ENCODE measurements around the gene CUBN. TPM values are rescaled to one million over a fixed set of nuclear protein-coding genes. Genes with fewer than 3 reads are reported as not detected.

CUBN gene
- total RNA-seq (2014; rRNA removed; shearing (Covaris generic)): 0.90 and 1.3 TPM in 2 replicates
- 0.37 and 1.5 TPM in 2 replicates for polyA plus RNA-seq (2015; cell fraction: cytosol; rRNA removed)
- 0.70 and 2.0 TPM in 2 replicates for polyA plus RNA-seq (2015; cell fraction: nucleus; rRNA removed)

GRCh38 chr10:17129741-17130140 lies at the start of gene CUBN:
Gene CUBN (minus strand): TSS chr10:17129811. CDS start chr10:17129765, 46 bp downstream.
- DNase-seq (ENCODE audit: low read depth): no peak

- DNase-seq (ENCODE audit: low read depth): peak; percentile 69
Observed at GRCh38 chr10:17179002-17179401, 49.4 kb upstream of the CUBN start.

- no peak for DNase-seq (ENCODE audit: low read depth)
Observed at GRCh38 chr10:17178006-17178405, 48.4 kb upstream of the CUBN start.

GRCh38 chr10:17177014-17177413 lies 47.4 kb upstream of the CUBN start:
- no peak for DNase-seq (ENCODE audit: low read depth)

GRCh38 chr10:17176091-17176490 lies 46.5 kb upstream of the CUBN start:
- DNase-seq (ENCODE audit: low read depth): no peak

GRCh38 chr10:17175551-17175950 lies 45.9 kb upstream of the CUBN start:
- DNase-seq (ENCODE audit: low read depth): peak; percentile 77

GRCh38 chr10:17174626-17175025 lies 45.0 kb upstream of the CUBN start:
- no peak for DNase-seq (ENCODE audit: low read depth)

- DNase-seq (ENCODE audit: low read depth): no peak
Observed at GRCh38 chr10:17171141-17171641, 41.6 kb upstream of the CUBN start.

- no peak for DNase-seq (ENCODE audit: low read depth)
Observed at GRCh38 chr10:17169803-17170202, 40.2 kb upstream of the CUBN start.

GRCh38 chr10:17166699-17167098 lies 37.1 kb upstream of the CUBN start:
- DNase-seq (ENCODE audit: low read depth): no peak

GRCh38 chr10:17162828-17163227 lies 33.2 kb upstream of the CUBN start:
- DNase-seq (ENCODE audit: low read depth): no peak

GRCh38 chr10:17161775-17162174 lies 32.2 kb upstream of the CUBN start:
- no peak for DNase-seq (ENCODE audit: low read depth)

- DNase-seq (ENCODE audit: low read depth): no peak
Observed at GRCh38 chr10:17157024-17157423, 27.4 kb upstream of the CUBN start.

GRCh38 chr10:17155826-17156225 lies 26.2 kb upstream of the CUBN start:
- no peak for DNase-seq (ENCODE audit: low read depth)

- DNase-seq (ENCODE audit: low read depth): no peak
Observed at GRCh38 chr10:17154116-17154515, 24.5 kb upstream of the CUBN start.

- no peak for DNase-seq (ENCODE audit: low read depth)
Observed at GRCh38 chr10:17153321-17153720, 23.7 kb upstream of the CUBN start.

GRCh38 chr10:17151716-17152115 lies 22.1 kb upstream of the CUBN start:
- no peak for DNase-seq (ENCODE audit: low read depth)

GRCh38 chr10:17147884-17148489 lies 18.4 kb upstream of the CUBN start:
- no peak for DNase-seq (ENCODE audit: low read depth)

- DNase-seq (ENCODE audit: low read depth): no peak
Observed at GRCh38 chr10:17146892-17147291, 17.3 kb upstream of the CUBN start.

GRCh38 chr10:17145239-17145638 lies 15.6 kb upstream of the CUBN start:
- no peak for DNase-seq (ENCODE audit: low read depth)

GRCh38 chr10:17144757-17145156 lies 15.1 kb upstream of the CUBN start:
- DNase-seq (ENCODE audit: low read depth): peak; percentile 22

- DNase-seq (ENCODE audit: low read depth): no peak
Observed at GRCh38 chr10:17144032-17144431, 14.4 kb upstream of the CUBN start.

GRCh38 chr10:17143055-17143690 lies 13.6 kb upstream of the CUBN start:
- no peak for DNase-seq (ENCODE audit: low read depth)

Data from HT1080 (cell line).